SU-DHL-6 (cell line): ENCODE data around the gene GPRC5B.

Source experiments
- H2AFZ ChIP-seq: fragments of 200-600 bp; sonication (generic); 2 replicates; pipeline ENCODE4 v1.6.1; 2014; ENCODE audit warnings: low read depth, mild to moderate bottlenecking, moderate library complexity, mixed read lengths, antibody characterized with exemption, low read length; ENCODE audit not compliant: severe bottlenecking
- H3F3A ChIP-seq: fragments of 200-600 bp; shearing (Covaris generic); 2 replicates; pipeline ENCODE4 v1.6.0; 2016; ENCODE audit warnings: antibody characterized with exemption, mild to moderate bottlenecking; ENCODE audit not compliant: insufficient read depth
- H3K27ac ChIP-seq: fragments of 200-600 bp; sonication (generic); 2 replicates; pipeline ENCODE4 v1.5.1; 2016; ENCODE audit warnings: low read depth, mild to moderate bottlenecking, low read length, moderate library complexity, mixed read lengths
- H3K27me3 ChIP-seq: fragments of 200-600 bp; sonication (generic), shearing (Covaris generic); 2 replicates; pipeline ENCODE4 v1.6.0; 2014; ENCODE audit warnings: mild to moderate bottlenecking, low read length
- H3K36me3 ChIP-seq: fragments of 200-600 bp; sonication (generic); 2 replicates; pipeline ENCODE4 v1.6.1; 2014; ENCODE audit warnings: mild to moderate bottlenecking, low read length, mixed read lengths
- H3K4me2 ChIP-seq: fragments of 300-600, 200-600 bp; shearing (Covaris generic), sonication (generic); 2 replicates; pipeline ENCODE4 v1.6.0; 2014; ENCODE audit warnings: low read length, low read depth, mild to moderate bottlenecking; ENCODE audit not compliant: poor library complexity, severe bottlenecking
- H3K4me3 ChIP-seq: fragments of 200-600 bp; sonication (generic); 2 replicates; pipeline ENCODE4 v1.5.1; 2014; ENCODE audit warnings: antibody characterized with exemption, low read length, mild to moderate bottlenecking, mixed read lengths; ENCODE audit not compliant: insufficient read depth, poor library complexity, severe bottlenecking
- H3K79me2 ChIP-seq: fragments of 200-600 bp; sonication (generic); 2 replicates; pipeline ENCODE4 v1.6.1; 2014; ENCODE audit warnings: mild to moderate bottlenecking, low read length, moderate library complexity; ENCODE audit not compliant: insufficient read depth
- H3K9ac ChIP-seq: fragments of 200-600 bp; sonication (generic); 2 replicates; pipeline ENCODE4 v1.7.0; 2014; ENCODE audit warnings: mild to moderate bottlenecking, low read length
- H3K9me2 ChIP-seq: fragments of 200-600 bp; sonication (generic); replicated peaks from 2 replicates; pipeline ENCODE4 v1.6.1; 2014; ENCODE audit warnings: low read length; ENCODE audit not compliant: insufficient read depth
- H3K9me3 ChIP-seq: fragments of 200-600 bp; sonication (generic); 2 replicates; pipeline ENCODE4 v1.6.1; 2014; ENCODE audit warnings: low read length, mixed read lengths; ENCODE audit not compliant: insufficient read depth
- H4K20me1 ChIP-seq: fragments of 200-600 bp; sonication (generic); 2 replicates; pipeline ENCODE4 v1.6.1; 2014; ENCODE audit warnings: low read depth, mild to moderate bottlenecking, antibody characterized with exemption, low read length, moderate library complexity, mixed read lengths
- EZH2phosphoT487 ChIP-seq: fragments of 200-600 bp; sonication (generic), shearing (Covaris generic); conservative IDR thresholded peaks from 2 replicates; pipeline ENCODE4 v1.6.1; 2018; ENCODE audit warnings: mild to moderate bottlenecking, antibody characterized with exemption, low read length, moderate library complexity, mixed read lengths
- TF ChIP-seq, protein P1 (sequence below): fragments of 200-600 bp; sonication (generic); IDR thresholded peaks from one replicate; pipeline ENCODE4 v1.5.1; 2017; ENCODE audit warnings: antibody characterized with exemption, mild to moderate bottlenecking, low read length, moderate library complexity; ENCODE audit not compliant: insufficient read depth, poor library complexity, severe bottlenecking

GPRC5B gene

DNA sequence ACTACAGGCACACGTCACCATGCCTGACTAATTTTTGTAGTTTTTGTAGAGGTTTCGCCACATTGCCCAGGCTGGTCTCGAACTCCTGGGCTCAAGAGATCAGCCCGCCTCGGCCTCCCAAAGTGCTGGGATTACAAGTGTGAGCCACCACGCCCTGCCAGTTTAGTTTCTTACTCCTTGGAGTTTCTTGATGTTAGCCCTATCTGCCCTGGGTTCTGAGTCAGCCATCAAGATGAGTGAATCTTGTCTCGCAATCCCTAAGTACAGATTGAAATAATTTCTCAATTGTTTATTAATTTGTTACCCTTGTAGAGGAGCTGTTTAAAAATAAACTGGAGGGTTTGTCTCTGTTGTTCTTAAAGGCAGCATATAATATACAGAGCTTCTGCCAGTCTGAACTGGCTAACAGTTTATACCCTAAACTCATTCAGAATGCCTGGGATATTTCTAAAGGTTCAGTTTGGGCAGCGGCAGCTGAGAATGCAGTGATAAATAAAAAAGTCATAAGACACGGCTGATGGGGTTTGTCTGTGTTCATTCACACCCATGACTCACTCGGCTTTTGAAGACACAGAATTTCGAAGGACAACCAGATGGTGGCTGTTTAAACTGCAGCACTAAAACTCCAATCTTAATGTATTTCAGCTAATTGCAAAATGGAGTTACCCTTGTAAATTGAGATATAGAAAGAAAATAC, 39.6 kb downstream of the GPRC5B start:
- Histone ChIP-seq H3K9ac (no peak overlapping the region), H3K27ac (no peak overlapping the region), H3K36me3 (no peaks in the 10 kb centered on the region)

DNA sequence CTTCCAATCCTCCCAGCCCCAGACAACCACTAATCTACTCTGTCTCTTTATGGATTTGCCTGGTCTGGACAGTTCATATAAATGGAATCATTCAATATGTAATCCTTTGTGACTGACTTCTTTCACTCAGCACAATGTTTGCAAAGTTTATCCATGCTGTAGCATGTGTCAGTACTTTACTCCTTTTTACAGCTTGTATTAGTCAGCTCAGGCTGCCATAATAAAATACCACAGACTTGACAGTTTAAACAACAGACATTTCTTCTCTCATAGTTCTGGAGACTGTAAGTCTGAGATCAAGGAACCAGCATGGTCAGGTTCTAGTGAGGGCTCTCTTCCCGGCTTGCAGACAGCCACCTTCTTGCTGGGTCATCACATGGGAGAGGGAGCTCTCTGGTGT, 41.3 kb downstream of the GPRC5B start:
- Histone ChIP-seq H3K9me3 (no peaks in the 10 kb centered on the region), H2AFZ (no peak overlapping the region), H3K4me3 (no peak overlapping the region), H4K20me1 (no peaks in the 10 kb centered on the region), H3K4me2 (no peak overlapping the region), H3K36me3 (no peaks in the 10 kb centered on the region), H3F3A (no peaks in the 10 kb centered on the region), H3K9ac (no peak overlapping the region), H3K27me3 (no peaks in the 10 kb centered on the region), H3K27ac (no peak overlapping the region), H3K79me2 (no peaks in the 10 kb centered on the region), H3K9me2 (no peaks in the 10 kb centered on the region)
- TF ChIP-seq, protein P1, sequence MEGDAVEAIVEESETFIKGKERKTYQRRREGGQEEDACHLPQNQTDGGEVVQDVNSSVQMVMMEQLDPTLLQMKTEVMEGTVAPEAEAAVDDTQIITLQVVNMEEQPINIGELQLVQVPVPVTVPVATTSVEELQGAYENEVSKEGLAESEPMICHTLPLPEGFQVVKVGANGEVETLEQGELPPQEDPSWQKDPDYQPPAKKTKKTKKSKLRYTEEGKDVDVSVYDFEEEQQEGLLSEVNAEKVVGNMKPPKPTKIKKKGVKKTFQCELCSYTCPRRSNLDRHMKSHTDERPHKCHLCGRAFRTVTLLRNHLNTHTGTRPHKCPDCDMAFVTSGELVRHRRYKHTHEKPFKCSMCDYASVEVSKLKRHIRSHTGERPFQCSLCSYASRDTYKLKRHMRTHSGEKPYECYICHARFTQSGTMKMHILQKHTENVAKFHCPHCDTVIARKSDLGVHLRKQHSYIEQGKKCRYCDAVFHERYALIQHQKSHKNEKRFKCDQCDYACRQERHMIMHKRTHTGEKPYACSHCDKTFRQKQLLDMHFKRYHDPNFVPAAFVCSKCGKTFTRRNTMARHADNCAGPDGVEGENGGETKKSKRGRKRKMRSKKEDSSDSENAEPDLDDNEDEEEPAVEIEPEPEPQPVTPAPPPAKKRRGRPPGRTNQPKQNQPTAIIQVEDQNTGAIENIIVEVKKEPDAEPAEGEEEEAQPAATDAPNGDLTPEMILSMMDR: no peak
- no peak for TF ChIP-seq EZH2phosphoT487

More for the DNA sequence above, 39.6 kb downstream of the GPRC5B start:
- TF ChIP-seq EZH2phosphoT487: no peak
- TF ChIP-seq, protein P1: no peak
- no peaks in the 10 kb centered on the region for H3K9me2 ChIP-seq
- H3F3A ChIP-seq: no peaks in the 10 kb centered on the region
- H3K79me2 ChIP-seq: no peaks in the 10 kb centered on the region
- H3K27me3 ChIP-seq: no peaks in the 10 kb centered on the region
- H3K9me3 ChIP-seq: no peaks in the 10 kb centered on the region
- H4K20me1 ChIP-seq: no peaks in the 10 kb centered on the region
- H3K4me3 ChIP-seq: no peak overlapping the region
- no peak overlapping the region for H3K4me2 ChIP-seq
- H2AFZ ChIP-seq: no peak overlapping the region

DNA sequence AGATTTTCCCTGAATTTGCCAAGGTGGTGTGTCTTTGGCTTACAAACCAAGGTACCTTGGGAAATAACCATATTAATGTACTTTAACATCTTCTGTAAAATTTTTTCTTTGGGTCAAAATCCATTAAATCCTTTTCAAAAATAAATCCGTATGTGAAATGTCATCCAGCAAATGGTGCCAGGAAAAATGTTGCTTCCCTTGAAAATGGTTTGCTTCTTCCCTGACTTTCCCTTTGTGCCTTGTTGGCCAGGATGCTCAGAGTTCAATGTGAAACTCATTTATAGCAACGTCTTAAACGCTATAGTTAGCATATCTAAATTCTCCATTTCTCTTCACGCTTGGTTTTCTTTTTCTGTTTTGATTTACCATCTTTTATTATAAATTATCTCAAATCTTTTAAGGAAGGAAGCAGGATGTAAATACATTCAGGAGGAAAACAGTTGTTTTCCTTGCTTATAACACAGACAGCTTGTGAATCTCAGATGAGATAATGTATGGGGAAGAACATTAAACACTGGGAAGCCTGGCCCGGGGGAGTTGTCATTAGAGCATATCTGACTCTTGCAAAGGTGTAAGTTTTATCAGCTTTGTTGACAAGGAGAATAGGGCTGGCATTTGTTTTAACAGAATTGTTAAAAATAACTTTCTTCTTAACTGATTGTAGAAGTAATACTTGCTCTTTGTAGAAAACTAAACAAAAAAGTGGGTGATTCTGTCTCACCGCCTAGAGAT, 42.1 kb downstream of the GPRC5B start:
- Histone ChIP-seq H4K20me1 (no peaks in the 10 kb centered on the region), H3K9me2 (no peaks in the 10 kb centered on the region), H3K27ac (no peak overlapping the region), H3K27me3 (no peaks in the 10 kb centered on the region), H2AFZ (no peak overlapping the region), H3F3A (no peaks in the 10 kb centered on the region), H3K4me2 (no peak overlapping the region), H3K4me3 (no peak overlapping the region), H3K36me3 (no peaks in the 10 kb centered on the region), H3K79me2 (no peaks in the 10 kb centered on the region), H3K9me3 (no peaks in the 10 kb centered on the region), H3K9ac (no peak overlapping the region)
- TF ChIP-seq EZH2phosphoT487: no peak
- TF ChIP-seq, protein P1: no peak
